Measurements from ENCODE around the gene PSMD12. TPM values are rescaled to one million over a fixed set of nuclear protein-coding genes. Genes with fewer than 3 reads are reported as not detected.
A peak's percentile ranks its signal among the peaks of the same experiment; 100 is the strongest.
"Not testable (repeated sequence)": the region's sequence is repeated elsewhere in the genome, so short reads cannot be mapped to it uniquely, and the experiment has no call there.

The PSMD12 gene
- 34.8 and 49.4 TPM in 2 replicates for total RNA-seq (2014; rRNA removed)
- polyA plus RNA-seq (2012) = 34.4 TPM

DNA sequence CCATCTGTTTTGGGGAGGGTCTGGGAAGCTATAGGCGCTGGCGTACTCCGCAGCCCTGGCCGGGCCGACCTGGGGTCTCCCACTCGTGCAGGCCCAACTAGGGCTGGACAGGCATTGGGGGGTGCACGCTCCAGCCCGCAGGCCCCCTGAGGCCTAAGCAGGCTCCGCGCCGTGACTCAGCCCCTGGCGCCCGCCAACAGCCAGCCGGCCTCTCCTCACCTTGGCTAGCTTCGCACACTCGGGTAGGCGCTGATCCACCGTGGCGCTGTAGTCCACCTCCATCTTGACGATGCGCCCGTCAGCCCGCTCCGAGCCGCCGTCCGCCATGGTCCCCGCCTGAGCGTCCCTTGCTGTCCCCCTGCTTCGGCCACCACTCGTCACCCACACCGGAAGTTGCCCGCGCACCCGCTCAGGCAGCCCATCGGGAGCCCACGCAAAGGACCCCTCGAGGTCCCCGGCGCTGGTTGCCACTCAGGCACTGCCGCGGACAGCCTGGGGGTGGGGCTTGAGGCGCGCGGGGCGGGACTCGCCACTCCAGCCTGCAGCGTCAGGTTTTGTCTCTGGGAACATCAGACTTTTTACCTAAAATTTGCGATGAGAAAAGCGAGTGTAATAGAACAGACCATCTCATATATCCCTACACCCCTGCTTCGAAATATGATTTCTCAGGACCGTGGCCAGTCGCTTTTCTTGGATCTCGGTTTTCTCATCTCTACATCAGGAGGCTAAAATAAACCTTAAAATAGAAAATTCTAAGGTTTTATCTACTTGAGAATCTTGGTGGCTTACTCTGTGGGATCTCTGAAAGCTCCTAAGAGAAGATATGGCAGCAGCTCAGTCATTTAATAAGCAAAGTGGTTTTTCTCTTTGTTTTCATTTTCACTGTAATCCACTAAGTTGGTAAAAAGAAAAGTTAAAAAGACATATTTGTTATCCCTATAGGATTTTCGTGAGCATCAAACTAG, at the start of gene PSMD12:
Gene PSMD12 (minus strand): TSS at position 385 of the 965 bp plus-strand sequence. CDS start 58 bp downstream, at position 327.
- peak; percentile 87 for DNase-seq (ENCODE audit: low read depth)

GRCh38 chr17:67415291-67415690, 48.9 kb upstream of the PSMD12 start:
- DNase-seq (ENCODE audit: low read depth) = no peak

DNA sequence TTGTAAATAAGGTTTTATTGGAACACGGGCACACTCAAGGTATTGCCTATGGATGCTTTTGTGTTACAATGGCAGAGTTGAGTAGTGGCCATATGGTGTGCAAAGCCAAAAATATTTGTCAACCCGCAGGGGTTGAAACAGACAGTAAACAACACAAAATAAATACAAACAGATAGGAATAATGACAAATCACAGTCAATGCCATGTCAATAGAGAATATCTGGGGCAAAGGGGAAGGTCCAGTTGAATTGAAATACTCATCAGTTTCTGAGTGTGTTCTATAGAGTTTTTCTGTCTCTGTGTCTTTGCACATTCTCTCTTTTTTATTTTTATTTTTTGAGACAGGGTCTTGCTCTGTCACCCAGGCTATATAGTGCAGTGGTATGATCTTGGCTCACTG, 48.2 kb upstream of the PSMD12 start:
- DNase-seq (ENCODE audit: low read depth) = no peak

DNA sequence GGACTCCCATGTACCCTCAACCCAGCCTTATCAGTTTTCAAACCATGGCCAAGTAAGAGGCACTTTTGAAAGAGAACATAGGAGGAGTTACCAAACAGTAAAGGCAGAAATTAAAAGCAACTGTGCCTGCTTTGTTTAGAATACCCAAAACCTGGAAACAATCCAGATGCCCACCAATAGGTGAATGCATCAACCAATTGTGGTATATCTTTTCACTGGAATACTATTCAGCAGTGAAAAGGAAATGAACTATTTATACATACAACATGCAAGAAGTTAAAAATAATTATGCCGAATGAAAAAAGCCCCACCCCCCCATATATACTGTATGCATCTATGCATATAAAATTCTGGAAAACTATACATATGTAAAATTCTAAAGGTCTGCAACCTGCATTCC, 47.8 kb upstream of the PSMD12 start:
- no peak for DNase-seq (ENCODE audit: low read depth)

DNA sequence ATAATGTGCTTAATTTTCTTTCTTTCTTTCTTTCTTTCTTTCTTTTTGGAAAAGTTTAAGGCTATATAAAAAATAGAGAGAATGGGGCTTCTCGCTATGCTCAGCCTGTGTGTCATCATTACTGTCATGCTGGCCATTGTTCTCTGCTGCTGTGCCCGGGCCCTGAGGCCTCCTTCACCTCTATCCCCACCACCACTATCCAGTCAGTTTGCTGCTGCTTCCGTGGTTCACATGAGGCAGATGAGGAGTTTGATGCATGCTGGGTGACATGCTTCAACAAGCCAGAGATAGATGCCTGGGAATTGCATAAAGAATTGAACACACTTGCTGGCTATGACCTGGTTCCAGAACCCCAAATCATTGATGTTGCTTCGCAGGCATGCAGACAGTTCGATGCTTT, 47.0 kb upstream of the PSMD12 start:
- DNase-seq (ENCODE audit: low read depth) = no peak

DNA sequence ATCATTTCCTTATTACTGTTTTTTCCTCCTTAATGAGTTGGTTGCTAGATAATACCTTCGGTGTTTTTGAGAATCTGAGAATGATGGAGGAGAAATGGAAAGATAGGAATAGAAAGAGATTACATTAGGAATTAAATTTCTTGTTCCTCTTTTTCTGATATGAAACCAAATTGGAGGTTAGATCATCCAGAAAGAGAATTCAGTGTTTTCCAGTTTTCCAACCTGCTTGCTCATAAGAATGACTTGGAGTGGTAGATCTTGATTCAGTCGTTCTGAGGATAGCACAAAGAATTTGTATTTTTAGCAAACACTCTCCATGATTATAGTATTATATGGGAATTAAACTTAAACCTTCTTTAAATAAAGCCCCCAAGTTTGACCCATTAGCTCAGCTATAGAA, 46.6 kb upstream of the PSMD12 start:
- DNase-seq (ENCODE audit: low read depth) = no peak

DNA sequence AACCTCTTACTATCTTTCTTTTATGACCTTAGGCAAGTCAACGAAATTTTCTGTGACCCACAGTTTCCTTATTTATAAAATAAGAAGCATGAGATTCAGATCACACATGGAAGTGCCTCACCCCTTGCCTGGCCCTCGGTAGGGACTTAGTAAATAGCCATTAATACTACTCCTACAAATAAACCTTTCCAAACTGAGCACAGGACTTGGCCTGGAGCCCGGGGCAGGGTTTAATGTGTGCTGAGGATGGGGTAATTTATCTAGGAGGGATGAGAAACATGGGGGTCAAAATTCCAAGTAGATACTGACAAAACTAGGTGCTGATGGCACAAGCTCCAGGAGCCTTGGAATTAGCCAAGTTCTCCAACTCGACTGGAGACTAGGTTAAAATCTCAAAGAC, 45.7 kb upstream of the PSMD12 start:
- no peak for DNase-seq (ENCODE audit: low read depth)

GRCh38 chr17:67411397-67411796, 45.0 kb upstream of the PSMD12 start:
- DNase-seq (ENCODE audit: low read depth) = no peak

- DNase-seq (ENCODE audit: low read depth) = not testable (repeated sequence)
Observed at GRCh38 chr17:67408455-67408830, 42.1 kb upstream of the PSMD12 start.

DNA sequence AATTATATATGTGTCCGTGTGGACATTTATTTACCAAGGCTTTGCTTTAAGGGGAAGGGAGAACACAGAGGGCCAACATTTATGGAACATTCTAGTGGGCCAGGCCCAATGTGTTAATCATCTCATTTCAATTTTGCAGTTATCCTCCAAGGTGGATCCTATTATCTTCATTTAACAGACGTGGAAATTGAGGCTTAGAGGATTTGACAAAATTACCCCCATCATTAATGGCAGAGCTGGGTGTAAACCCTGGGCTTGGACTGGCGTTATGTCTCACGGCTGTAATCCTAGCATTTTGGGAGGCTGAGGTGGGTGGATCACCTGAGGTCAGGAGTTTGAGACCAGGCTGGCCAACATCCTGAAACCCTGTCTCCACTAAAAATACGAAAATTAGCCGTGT, 37.1 kb upstream of the PSMD12 start:
- no peak for DNase-seq (ENCODE audit: low read depth)

GRCh38 chr17:67403065-67403464, 36.7 kb upstream of the PSMD12 start:
- no peak for DNase-seq (ENCODE audit: low read depth)

DNA sequence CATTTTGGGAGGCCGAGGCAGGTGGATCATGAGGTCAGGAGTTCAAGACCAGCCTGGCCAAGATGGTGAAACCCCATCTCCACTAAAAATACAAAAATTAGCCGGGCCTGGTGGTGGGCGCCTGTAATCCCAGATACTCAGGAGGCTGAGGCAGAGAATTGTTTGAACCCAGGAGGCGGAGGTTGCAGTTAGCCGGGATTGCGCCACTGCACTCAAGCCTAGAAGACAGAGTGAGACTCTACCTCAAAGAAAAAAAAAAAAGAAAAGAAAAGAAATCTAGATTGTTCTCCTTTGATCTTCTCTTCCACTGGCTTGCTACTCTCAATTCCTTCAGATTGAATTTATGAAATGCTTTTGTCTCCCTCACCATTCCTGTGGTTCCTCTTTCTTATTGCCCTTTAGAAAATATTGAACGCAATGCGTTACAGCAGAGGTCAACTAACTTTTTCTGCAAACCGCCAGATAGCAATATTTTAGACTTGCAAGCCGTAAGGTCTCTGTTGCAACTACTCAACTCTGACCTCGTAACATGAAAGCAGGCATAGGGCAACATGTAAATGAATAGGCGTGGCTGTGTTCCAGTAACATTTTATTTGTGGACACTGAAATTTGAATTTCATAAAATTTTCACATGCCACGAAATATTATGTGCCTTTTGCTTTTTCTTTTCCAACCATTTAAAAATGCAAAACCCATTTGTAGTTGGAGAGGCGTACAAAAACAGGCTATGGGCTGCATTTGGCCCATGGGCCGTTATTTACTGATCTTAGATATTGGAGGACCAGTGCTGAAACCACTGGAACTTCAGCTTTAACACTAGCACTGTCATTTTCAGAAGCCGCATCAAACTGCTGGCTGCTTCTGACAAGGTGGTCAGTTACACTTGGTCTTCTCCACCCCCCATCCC, 35.5 kb upstream of the PSMD12 start:
- DNase-seq (ENCODE audit: low read depth) = no peak

DNA sequence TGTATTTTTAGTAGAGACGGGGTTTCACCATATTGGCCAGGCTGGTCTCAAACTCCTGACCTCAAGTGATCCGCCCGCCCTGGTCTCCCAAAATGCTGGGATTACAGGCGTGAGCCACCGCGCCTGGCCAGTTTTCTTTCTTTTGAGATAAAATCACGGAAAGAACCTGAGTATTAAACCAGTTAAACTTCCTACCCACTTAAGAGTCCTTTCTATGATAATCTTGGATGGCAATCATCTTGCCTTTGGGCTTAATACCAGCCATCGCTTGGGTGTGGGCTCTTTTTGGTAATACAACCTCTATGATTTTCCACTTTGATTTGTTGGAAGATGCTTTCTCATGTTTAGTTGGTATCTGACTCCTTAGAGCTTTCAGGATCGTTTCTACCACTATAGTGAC, 34.7 kb upstream of the PSMD12 start:
- DNase-seq (ENCODE audit: low read depth) = no peak

- DNase-seq (ENCODE audit: low read depth) = peak; percentile 49
Observed at GRCh38 chr17:67400193-67400592, 33.8 kb upstream of the PSMD12 start.

- no peak for DNase-seq (ENCODE audit: low read depth)
Observed at GRCh38 chr17:67399676-67400075, 33.3 kb upstream of the PSMD12 start.

DNA sequence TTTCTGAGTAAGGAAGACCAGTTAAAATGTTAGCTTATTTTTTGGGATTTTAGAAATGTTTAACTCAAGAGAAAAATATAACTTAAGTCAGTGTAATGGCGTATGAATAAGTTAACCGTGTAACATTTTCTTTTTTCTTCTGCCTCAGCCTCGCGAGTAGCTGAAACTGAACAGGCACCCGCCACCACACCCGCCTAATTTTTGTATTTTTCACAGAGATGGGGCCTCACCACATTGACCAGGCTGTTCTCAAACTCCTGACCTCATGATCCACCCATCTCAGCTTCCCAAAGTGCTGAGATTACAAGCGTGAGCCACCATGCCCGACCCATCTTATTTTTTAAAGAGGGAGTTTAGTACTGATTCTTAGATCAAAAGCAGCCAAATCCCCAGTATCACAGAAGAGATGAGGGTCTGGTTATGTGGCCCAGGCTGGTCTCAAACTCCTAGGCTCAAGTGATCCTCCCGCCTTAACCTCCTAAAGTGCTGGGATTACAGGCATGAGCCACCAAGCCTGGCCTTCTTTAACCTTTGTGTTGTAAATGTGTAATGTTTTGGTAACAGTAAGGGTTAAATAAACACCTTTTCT, 27.5 kb upstream of the PSMD12 start:
- DNase-seq (ENCODE audit: low read depth) = no peak

DNA sequence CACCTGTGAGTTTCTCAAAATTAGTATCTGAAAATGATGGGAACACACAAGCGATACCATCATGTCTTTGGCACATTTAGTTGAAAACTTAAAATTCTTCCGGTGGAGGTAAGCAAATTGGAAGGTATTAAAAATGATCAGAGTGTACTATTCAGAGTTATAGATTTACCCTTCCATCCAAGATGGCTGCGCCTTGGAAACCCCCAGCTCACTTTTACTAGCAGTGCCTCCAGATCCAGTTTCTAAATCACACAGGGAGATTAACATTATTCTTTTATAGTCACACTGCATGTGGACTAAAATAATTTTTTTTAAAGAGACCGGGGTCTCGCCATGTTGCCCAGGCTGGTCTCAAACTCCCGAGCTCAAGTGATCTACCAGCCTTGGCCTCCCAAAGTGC, 25.7 kb upstream of the PSMD12 start:
- no peak for DNase-seq (ENCODE audit: low read depth)

GRCh38 chr17:67390646-67391361, 24.4 kb upstream of the PSMD12 start:
- DNase-seq (ENCODE audit: low read depth) = peak; percentile 90

DNA sequence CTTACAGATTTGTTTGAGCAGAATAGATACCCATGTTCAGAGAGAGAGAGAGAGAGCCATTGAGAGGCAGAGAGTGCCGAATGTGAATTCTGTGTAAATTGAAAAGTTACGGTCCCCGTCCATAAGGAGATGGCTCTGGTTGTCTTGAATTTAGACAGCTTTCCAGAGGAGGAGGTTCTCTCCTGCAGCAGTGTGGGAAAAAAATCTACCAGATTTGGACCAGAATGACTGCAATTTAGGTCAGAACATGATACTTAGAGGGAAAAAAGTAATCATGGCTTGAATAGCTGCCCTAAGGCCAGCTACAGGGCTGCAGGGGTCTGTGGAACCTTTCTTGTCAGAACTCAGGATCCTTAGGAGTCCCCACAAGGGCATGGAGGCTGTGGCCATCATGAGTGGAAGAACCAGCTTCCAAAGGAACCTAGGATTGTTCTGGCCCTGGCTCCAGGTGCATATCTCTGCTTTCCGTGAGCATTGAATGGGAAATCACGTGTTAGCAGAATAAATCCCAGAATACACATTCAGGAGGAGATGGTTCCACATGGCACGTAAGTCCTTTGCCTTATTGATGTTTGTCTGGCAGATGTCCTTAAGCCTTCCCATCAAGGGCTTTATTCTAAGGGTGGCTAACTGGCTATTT, 23.7 kb upstream of the PSMD12 start:
- no peak for DNase-seq (ENCODE audit: low read depth)

- no peak for DNase-seq (ENCODE audit: low read depth)
Observed at GRCh38 chr17:67388986-67389385, 22.6 kb upstream of the PSMD12 start.

- not testable (repeated sequence) for DNase-seq (ENCODE audit: low read depth)
Observed at GRCh38 chr17:67388536-67388935, 22.2 kb upstream of the PSMD12 start.
